Measurements from ENCODE around the gene KSR2.

- TF ChIP-seq CTCF (IDR thresholded peaks at IDR 0.05) (no peak), EP300 (IDR thresholded peaks at IDR 0.05) (no peak), POLR2A (IDR thresholded peaks at IDR 0.05; ENCODE audit: low read depth) (no peak), POLR2AphosphoS5 (IDR thresholded peaks at IDR 0.05) (no peak)
These were observed 430.6 kb downstream of the KSR2 start for GRCh38 chr12:117538032-117538690.
